Ishikawa (cell line): ENCODE measurements around the gene ATXN7.

Experiments used
- CEBPB ChIP-seq: IDR thresholded peaks from 2 replicates; pipeline ENCODE4 v1.6.1; 2012
- CREB1 ChIP-seq: IDR thresholded peaks from 2 replicates; pipeline ENCODE4 v1.6.1; 2012; ENCODE audit warnings: low read depth
- EGR1 ChIP-seq: IDR thresholded peaks from 2 replicates; pipeline ENCODE4 v1.6.1; 2012
- EP300 ChIP-seq: IDR thresholded peaks from 2 replicates; pipeline ENCODE4 v1.6.1; 2012; ENCODE audit warnings: borderline replicate concordance
- FOXM1 ChIP-seq: IDR thresholded peaks from 2 replicates; pipeline ENCODE4 v1.6.1; 2012; ENCODE audit warnings: low read depth, borderline replicate concordance
- MAX ChIP-seq: IDR thresholded peaks from 2 replicates; pipeline ENCODE4 v1.6.1; 2012
- NFIC ChIP-seq: IDR thresholded peaks from 2 replicates; pipeline ENCODE4 v1.6.1; 2012
- RAD21 ChIP-seq: IDR thresholded peaks from 2 replicates; pipeline ENCODE4 v1.6.1; 2012; ENCODE audit warnings: low read depth
- REST ChIP-seq: IDR thresholded peaks from 2 replicates; pipeline ENCODE4 v1.6.1; 2012; ENCODE audit warnings: low read depth, mild to moderate bottlenecking
- TAF1 ChIP-seq: IDR thresholded peaks from 2 replicates; pipeline ENCODE4 v1.6.1; 2012; ENCODE audit warnings: low read depth, mild to moderate bottlenecking
- TCF12 ChIP-seq: IDR thresholded peaks from 2 replicates; pipeline ENCODE4 v1.6.1; 2012; ENCODE audit warnings: low read depth
- TEAD4 ChIP-seq: IDR thresholded peaks from 2 replicates; pipeline ENCODE4 v1.6.1; 2012
- USF1 ChIP-seq: IDR thresholded peaks from 2 replicates; pipeline ENCODE4 v1.6.1; 2012
- YY1 ChIP-seq: IDR thresholded peaks from 2 replicates; pipeline ENCODE4 v1.6.1; 2012; ENCODE audit warnings: low read depth
- ZBTB7A ChIP-seq: IDR thresholded peaks from 2 replicates; pipeline ENCODE4 v1.6.1; 2012; ENCODE audit warnings: low read depth

Gene ATXN7

GRCh38 chr3:63972196-63972595, 108.5 kb downstream of the ATXN7 start:
- TF ChIP-seq EGR1 (no peak), TEAD4 (peak; percentile 69), USF1 (no peak)

GRCh38 chr3:63972987-63973386, 109.3 kb downstream of the ATXN7 start:
- no peak for TF ChIP-seq RAD21

- TF ChIP-seq TCF12 (no peak), EP300 (no peak), CREB1 (no peak), REST (no peak)
These were observed 109.7 kb downstream of the ATXN7 start for GRCh38 chr3:63973406-63973805.

GRCh38 chr3:63974451-63974850, 110.8 kb downstream of the ATXN7 start:
- TF ChIP-seq MAX (no peak), FOXM1 (no peak), TEAD4 (no peak), EP300 (no peak), CREB1 (no peak), TCF12 (no peak), NFIC (no peak), YY1 (no peak), TAF1 (no peak), RAD21 (no peak), REST (no peak)

GRCh38 chr3:63975723-63976122, 112.1 kb downstream of the ATXN7 start:
- TF ChIP-seq FOXM1 (no peak), RAD21 (no peak), EP300 (no peak), REST (no peak), MAX (no peak), CREB1 (no peak), TAF1 (no peak)

- TF ChIP-seq YY1: no peak
- TF ChIP-seq CEBPB: peak; percentile 94
These were observed 112.6 kb downstream of the ATXN7 start for GRCh38 chr3:63976161-63976871.

- no peak for TF ChIP-seq TCF12
- TF ChIP-seq CREB1: no peak
- no peak for TF ChIP-seq ZBTB7A
- TF ChIP-seq RAD21: no peak
- no peak for TF ChIP-seq TEAD4
- TF ChIP-seq CEBPB: no peak
- no peak for TF ChIP-seq FOXM1
- no peak for TF ChIP-seq EP300
- TF ChIP-seq YY1: no peak
- TF ChIP-seq MAX: no peak
- TF ChIP-seq NFIC: no peak
- no peak for TF ChIP-seq TAF1
- no peak for TF ChIP-seq EGR1
- TF ChIP-seq REST: no peak
- TF ChIP-seq USF1: no peak
These were observed 113.2 kb downstream of the ATXN7 start for GRCh38 chr3:63976872-63977200.
